Fibroblast of mammary gland (primary cell): ENCODE data around the gene MAD2L2.

Experiments
- DNase-seq: peaks from one replicate; pipeline ENCODE4 v3.0.0-alpha.2; 2010; ENCODE audit warnings: low read depth
- H3K4me3 ChIP-seq: 2 replicates; pipeline ENCODE4 v1.5.1; 2011; ENCODE audit warnings: low read depth, mild to moderate bottlenecking, low read length, moderate library complexity; ENCODE audit not compliant: control insufficient read depth
- TF ChIP-seq, protein P1 (sequence below): conservative IDR thresholded peaks from 2 replicates; pipeline ENCODE4 v1.5.1; 2011; ENCODE audit warnings: low read depth, low read length, inconsistent platforms; ENCODE audit not compliant: control insufficient read depth, insufficient read depth

MAD2L2 gene

DNA sequence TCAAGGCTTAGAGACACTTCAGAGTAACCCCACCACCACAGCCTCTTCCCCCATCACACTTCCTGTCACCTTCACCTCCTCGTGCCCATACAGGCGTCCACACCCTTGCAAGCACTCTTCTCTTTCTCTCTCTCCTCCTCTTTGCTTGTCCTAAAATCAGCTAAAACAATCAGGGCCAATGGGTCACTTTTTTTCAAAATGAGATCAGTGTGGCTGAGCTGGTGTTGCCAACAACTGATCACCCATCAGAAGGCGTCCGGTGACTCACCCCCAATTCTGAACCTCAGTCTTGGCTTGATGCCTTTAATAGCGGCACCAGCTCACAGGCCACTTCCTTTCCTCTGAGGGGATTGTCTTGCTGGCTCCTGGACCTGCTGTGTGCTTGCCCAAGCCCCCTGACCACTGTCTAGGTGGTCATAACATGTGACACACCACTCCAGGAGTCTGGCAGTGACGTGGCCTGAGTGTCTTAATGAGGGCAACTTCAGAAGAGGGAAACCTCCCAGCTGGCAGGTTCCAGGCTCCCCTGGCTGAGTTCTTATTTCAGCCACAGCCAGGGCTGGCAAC is 12.2 kb upstream of the MAD2L2 start:
- DNase-seq = peak; percentile 90
- TF ChIP-seq, protein P1, sequence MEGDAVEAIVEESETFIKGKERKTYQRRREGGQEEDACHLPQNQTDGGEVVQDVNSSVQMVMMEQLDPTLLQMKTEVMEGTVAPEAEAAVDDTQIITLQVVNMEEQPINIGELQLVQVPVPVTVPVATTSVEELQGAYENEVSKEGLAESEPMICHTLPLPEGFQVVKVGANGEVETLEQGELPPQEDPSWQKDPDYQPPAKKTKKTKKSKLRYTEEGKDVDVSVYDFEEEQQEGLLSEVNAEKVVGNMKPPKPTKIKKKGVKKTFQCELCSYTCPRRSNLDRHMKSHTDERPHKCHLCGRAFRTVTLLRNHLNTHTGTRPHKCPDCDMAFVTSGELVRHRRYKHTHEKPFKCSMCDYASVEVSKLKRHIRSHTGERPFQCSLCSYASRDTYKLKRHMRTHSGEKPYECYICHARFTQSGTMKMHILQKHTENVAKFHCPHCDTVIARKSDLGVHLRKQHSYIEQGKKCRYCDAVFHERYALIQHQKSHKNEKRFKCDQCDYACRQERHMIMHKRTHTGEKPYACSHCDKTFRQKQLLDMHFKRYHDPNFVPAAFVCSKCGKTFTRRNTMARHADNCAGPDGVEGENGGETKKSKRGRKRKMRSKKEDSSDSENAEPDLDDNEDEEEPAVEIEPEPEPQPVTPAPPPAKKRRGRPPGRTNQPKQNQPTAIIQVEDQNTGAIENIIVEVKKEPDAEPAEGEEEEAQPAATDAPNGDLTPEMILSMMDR = no peak
- no peak overlapping the region for H3K4me3 ChIP-seq

DNA sequence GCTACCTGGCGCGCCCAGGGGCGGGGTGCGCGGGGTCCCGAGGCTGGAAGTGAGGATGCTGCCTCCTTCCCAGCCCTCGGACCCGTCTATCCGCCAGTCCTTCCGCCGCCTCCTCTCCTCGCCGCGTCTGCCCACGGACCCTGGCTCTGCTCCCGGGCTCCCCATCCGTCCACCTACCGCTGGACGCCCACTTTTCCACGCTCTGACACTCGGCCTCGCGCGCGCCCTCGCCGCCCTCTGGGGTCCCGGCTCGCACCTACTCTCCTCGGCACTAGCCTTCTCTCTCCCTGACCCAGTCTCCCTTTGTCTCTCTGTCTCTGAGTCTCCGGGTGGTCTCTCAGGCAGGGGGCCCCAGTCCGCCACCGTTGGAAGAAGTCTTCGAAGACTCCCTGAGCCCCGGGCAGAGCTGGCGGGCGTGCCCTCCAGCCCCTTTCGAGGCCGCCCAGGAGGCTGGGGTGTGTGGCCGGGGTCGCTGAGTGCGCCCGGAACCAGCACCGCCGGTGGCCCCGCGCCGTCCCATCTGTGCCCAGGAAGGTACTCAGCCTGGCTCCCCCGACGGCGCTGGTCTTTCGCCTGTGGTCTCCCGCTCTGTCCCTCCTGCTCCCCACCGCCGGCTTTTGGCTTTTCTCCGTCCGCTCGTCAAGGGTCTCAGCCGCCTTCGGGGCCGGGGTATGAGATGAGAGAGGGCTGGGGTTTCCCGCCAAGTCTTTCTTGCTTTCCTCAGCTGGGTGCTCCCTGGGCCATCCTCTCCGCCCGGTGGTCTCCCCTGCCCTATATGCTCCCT is 11.2 kb upstream of the MAD2L2 start:
- TF ChIP-seq, protein P1 = no peak
- DNase-seq = no peak
- H3K4me3 ChIP-seq = no peak overlapping the region

DNA sequence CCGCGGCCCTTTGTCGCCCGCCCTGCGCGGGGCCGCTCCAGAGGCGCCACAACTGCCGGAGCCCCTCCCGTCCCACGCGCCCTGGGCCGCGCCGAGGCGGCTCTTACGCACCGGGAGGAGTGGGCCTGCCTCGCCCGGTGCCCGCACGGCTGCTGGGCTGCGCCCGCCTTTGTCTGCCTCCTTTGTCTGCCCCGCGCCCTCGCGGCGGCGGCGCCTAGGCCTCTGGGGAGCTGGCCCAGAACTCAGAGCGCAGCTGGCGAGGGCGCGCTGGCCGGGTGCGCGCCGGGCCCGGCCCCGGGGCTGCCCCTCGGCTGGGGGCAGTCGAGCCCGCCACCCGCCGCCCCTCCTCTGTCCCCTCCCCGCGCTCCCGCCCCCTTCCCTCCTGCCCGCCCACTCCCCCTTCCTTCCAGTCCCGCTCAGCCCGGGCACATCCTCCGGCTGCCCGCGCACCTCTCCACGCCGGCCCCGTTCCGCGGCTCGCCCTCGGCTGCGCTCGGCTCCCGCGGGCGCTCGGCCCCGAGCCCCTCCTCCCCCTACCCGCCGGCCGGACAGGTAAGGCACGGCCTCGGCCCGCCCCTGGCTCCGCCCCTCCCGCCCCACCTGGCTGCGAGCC is 10.5 kb upstream of the MAD2L2 start, which contains the start of gene DRAXIN:
TSS of gene DRAXIN (plus strand) at position 409 of the 613 bp plus-strand sequence. CDS start 14,549 bp downstream, outside the sequence.
- H3K4me3 ChIP-seq = no peak within 1 kb of the TSS
- TF ChIP-seq, protein P1 = no peak
- no peak for DNase-seq

DNA sequence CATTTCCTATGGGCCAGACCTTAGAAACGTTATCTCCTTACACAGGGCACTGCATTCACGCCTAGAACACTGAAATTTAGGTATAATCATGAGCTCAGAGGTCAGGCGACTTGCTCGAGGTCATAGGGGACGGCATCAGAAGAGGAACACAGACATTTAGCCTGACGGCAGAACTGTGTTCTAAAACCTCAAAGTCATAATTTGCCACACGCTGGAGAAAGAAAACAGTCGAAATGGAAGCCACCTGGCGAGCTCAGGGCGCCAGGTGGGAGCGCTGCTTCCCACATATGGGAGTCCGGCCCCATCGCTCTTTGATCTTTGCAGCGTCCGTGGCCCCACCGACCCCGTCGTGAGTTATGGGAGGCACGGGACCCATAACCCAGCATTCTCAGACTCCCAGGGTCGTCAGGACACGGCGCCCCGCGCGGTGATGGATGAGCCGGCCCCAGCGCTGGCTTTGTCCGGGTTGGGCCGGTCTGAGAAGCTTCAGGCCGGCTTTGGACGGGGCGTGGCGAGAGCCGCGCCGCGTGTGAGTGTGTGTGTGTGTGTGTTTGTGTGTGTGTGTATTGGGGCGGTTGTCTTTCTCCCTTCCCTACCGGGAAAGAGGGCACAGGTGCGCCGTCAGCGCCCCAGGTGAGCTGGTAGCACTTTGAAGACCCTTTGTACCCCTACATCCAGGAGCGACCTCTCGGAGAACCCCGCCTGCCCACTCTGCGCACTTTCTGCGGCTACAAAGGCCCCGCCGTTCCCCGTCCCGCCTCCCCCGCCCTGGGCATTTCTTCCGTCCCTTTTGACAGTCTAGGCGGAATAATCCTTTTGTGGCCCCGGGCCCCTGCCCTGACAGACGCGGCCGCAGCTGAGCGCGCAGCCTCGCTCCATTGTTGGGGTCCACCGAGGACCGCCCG is 9.7 kb upstream of the MAD2L2 start:
- TF ChIP-seq, protein P1 = no peak
- no peak overlapping the region for H3K4me3 ChIP-seq
- DNase-seq = no peak

DNA sequence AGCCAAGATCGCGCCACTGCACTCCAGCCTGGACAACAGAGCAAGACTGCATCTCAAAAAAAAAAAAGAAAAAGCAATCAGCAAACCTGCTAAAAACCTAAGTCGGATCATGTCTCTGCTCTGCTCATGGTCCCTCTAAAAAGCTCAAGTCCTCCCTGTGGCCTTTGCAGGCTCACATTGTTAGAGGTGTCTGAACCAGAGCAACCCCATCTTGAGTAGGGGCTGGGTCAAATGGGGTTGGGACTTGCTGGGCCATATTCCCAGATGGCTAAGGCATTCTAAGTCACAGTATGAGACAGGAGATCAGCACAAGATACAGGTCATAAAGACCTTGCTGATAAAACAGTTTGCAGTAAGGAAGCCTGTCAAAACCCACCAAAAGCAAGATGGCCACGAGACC is 7.6 kb upstream of the MAD2L2 start:
- DNase-seq = no peak
- TF ChIP-seq, protein P1 = no peak

DNA sequence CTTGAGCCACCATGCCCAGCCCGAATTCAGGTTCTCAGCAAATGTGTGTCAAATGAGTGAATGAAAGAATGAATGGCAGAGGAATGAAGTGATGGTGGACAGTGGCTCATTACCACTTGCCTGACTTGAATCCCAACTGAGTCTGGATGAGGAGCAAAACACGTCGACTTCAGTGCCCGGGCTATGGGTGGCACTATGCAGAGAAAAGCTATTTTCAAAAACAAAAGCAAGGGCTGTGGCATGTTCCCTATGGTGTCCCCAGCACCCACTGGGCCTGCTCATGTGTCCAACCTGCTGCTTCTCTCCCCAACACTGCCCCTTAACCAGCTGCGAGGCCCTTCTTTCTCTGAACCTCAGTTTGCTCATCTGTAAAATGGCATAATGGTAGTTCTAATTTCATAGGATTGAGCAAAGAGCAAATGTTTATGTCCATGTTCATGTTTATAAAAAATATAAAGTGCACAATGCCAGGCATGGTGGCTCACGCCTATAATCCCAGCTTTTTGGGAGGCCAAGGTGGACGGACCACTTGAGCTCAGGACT is 4.3 kb upstream of the MAD2L2 start:
- TF ChIP-seq, protein P1 = no peak
- DNase-seq = no peak

More for the DNA sequence above, 7.6 kb upstream of the MAD2L2 start:
- H3K4me3 ChIP-seq = no peak overlapping the region

More for the DNA sequence above, 4.3 kb upstream of the MAD2L2 start:
- no peak overlapping the region for H3K4me3 ChIP-seq
